GM12872 (cell line): Measurements from ENCODE around the gene GRPEL1.

Experiments used
- CTCF ChIP-seq: IDR thresholded peaks from 3 replicates; pipeline ENCODE4 v1.5.1; 2011; ENCODE audit warnings: low read depth, mild to moderate bottlenecking, low read length, moderate library complexity; ENCODE audit not compliant: insufficient read depth

Gene GRPEL1

GRCh38 chr4:7073526-7074390, 5.9 kb upstream of the GRPEL1 start:
- TF ChIP-seq CTCF, result no peak

- no peak for TF ChIP-seq CTCF
Measured at GRCh38 chr4:7073059-7073458, 5.2 kb upstream of the GRPEL1 start.

- peak; percentile 99 for TF ChIP-seq CTCF
Measured at GRCh38 chr4:7070729-7071511, 3.1 kb upstream of the GRPEL1 start.

GRCh38 chr4:7068883-7069282, 1.0 kb upstream of the GRPEL1 start:
- TF ChIP-seq CTCF, result no peak

- no peak for TF ChIP-seq CTCF
Measured at GRCh38 chr4:7068279-7068842, 497 bp upstream of the GRPEL1 start.

GRCh38 chr4:7067126-7067451, 775 bp downstream of the GRPEL1 start:
- no peak for TF ChIP-seq CTCF

GRCh38 chr4:7066493-7066892, 1.4 kb downstream of the GRPEL1 start:
- TF ChIP-seq CTCF, result no peak
